ENCODE results near the gene ST8SIA2.

The ST8SIA2 gene

GRCh38 chr15:92485441-92485840 is 91.8 kb downstream of the ST8SIA2 start:
- DNase-seq (ENCODE audit: low spot score), result no peak

GRCh38 chr15:92492551-92493115 is 99.0 kb downstream of the ST8SIA2 start:
- DNase-seq (ENCODE audit: low spot score), result no peak

- no peak for DNase-seq (ENCODE audit: low spot score)
Observed at GRCh38 chr15:92494806-92495336, 101.2 kb downstream of the ST8SIA2 start.

- no peak for DNase-seq (ENCODE audit: low spot score)
Observed at GRCh38 chr15:92495446-92495845, 101.8 kb downstream of the ST8SIA2 start.

GRCh38 chr15:92499731-92500530 is 106.2 kb downstream of the ST8SIA2 start:
- DNase-seq (ENCODE audit: low spot score), result peak; percentile 80

GRCh38 chr15:92502336-92502735 is 108.7 kb downstream of the ST8SIA2 start:
- no peak for DNase-seq (ENCODE audit: low spot score)

GRCh38 chr15:92502930-92503857 is 109.5 kb downstream of the ST8SIA2 start:
- no peak for DNase-seq (ENCODE audit: low spot score)

- no peak for DNase-seq (ENCODE audit: low spot score)
Observed at GRCh38 chr15:92503889-92504288, 110.2 kb downstream of the ST8SIA2 start.

- DNase-seq (ENCODE audit: low spot score), result no peak
Observed at GRCh38 chr15:92505611-92506010, 111.9 kb downstream of the ST8SIA2 start.

- DNase-seq (ENCODE audit: low spot score), result no peak
Observed at GRCh38 chr15:92506506-92506905, 112.8 kb downstream of the ST8SIA2 start.

GRCh38 chr15:92510163-92510882 is 116.6 kb downstream of the ST8SIA2 start:
- DNase-seq (ENCODE audit: low spot score), result no peak

Small RNA genes lying within 50 kb of the gene (small RNA-seq; reads per million reads assigned to genes)
- gene RF01233, result 0 reads per million in 2 experiments
